Adrenal gland (tissue), 12 donors: ENCODE measurements around the gene DSN1. TPM values are rescaled to one million over a fixed set of nuclear protein-coding genes. Genes with fewer than 3 reads are reported as not detected.

Source experiments
- DNase-seq, 7 donors: peaks; one replicate each; pipeline ENCODE4 v3.0.0-alpha.2; 2019 to 2020
- H3K27ac ChIP-seq, 5 donors: fragments of 200-600 bp; sonication (generic) in 4 of 5; 1 replicate in 3 of 5; 2 replicates in 2 of 5; pipeline versions ENCODE4 v1.5.1 to v1.8.0; 2016 to 2020; ENCODE audit warnings: mild to moderate bottlenecking in 1 of 5
- H3K27me3 ChIP-seq: fragments of 200-600 bp; 2 replicates; pipeline ENCODE4 v1.8.0; 2021
- H3K36me3 ChIP-seq, 2 donors: fragments of 200-600 bp; replicated peaks in 1 of 2; 1 replicate in 1 of 2; 2 replicates in 1 of 2; pipeline versions ENCODE4 v1.5.1 to v1.8.0; 2018 to 2022
- H3K4me1 ChIP-seq, 2 donors: fragments of 200-600 bp; replicated peaks in 1 of 2; 1 replicate in 1 of 2; 2 replicates in 1 of 2; pipeline versions ENCODE4 v1.5.1 to v1.8.0; 2018 to 2021
- H3K4me3 ChIP-seq, 4 donors: fragments of 200-600 bp; sonication (generic) in 3 of 4; one replicate each; pipeline ENCODE4 v1.5.1; 2016 to 2018
- H3K9me3 ChIP-seq, 3 donors: fragments of 200-600 bp; sonication (generic) in 1 of 3; replicated peaks in 1 of 3; 1 replicate in 2 of 3; 2 replicates in 1 of 3; pipeline versions ENCODE4 v1.5.1 to v1.8.0; 2016 to 2021
- CTCF ChIP-seq, 6 experiments: fragments of 450-650 bp in 4 of 6; fragments of 200-600 bp in 2 of 6; sonication (generic) in 1 of 6; IDR thresholded peaks; 1 replicate in 5 of 6; 2 replicates in 1 of 6; pipeline versions ENCODE4 v1.5.1 to v1.8.0; 2016 to 2021; ENCODE audit warnings: antibody characterized with exemption in 6 of 6, mild to moderate bottlenecking in 2 of 6, moderate library complexity in 1 of 6
- POLR2A ChIP-seq, 2 donors: fragments of 450-650 bp; IDR thresholded peaks; one replicate each; pipeline ENCODE4 v1.6.1; 2017; ENCODE audit warnings: antibody characterized with exemption in 2 of 2, mild to moderate bottlenecking in 2 of 2, moderate library complexity in 1 of 2
- WGBS, 4 donors: extraction: QIAGEN DNeasy Blood & Tissue Kit in 2 of 4; methylation state at CpG; one replicate each; pipeline versions ENCODE4 v1.1.5 to v1.1.7; 2013 to 2017; 5-methylcytosine and 5-hydroxymethylcytosine counted together
- intact Hi-C, 2 donors: fragments of 100-400 bp; cut with DNase I; formaldehyde crosslinking; loops; one replicate each; pipeline versions ENCODE4 v1.14.1 to v1.15.0; 2022 to 2023
- polyA plus RNA-seq, 3 donors: library from polyadenylated mRNA; stranded (reverse); fragments of 200-250 nt in 2 of 3; fragments of 350-450 nt in 1 of 3; fragmentation: Illumina TruSeq in 1 of 3; extraction: RNeasy Lipid Tissue Mini Kit (QIAGEN cat#74804) in 1 of 3; gene quantifications; one replicate each; pipeline ENCODE4 v1.2.3, GENCODE V29; 2013 to 2014
- total RNA-seq, 9 donors: library from RNA; depleted of rRNA in 4 of 9; stranded (reverse); fragments of >200 nt in 4 of 9; fragments of 120-200 nt in 1 of 9; fragmentation: NEBNext Ultra II Directional in 1 of 9; extraction: Animal tissue kit (Norgen Biotek cat#: 25700) in 1 of 9; gene quantifications; one replicate each; pipeline versions ENCODE4 v1.1.0 to v1.2.4, GENCODE V29; 2013 to 2023
- donor health status: healthy with polysubstance abuse.
- donor health status: Bipolar disorder and iron deficiency.
- donor health status: DM: yes; HTN: yes; CAD: no.
- donor health status: DM: no; HTN: no; CAD: no.
- donor health status: DM: no; HTN: no; CAD: no.
- donor health status: DM: yes; HTN: yes; CAD: no.

The DSN1 gene
- total and polyA plus RNA-seq, 12 donors = 6.7 to 23.5 (median 15.5) TPM

DNA sequence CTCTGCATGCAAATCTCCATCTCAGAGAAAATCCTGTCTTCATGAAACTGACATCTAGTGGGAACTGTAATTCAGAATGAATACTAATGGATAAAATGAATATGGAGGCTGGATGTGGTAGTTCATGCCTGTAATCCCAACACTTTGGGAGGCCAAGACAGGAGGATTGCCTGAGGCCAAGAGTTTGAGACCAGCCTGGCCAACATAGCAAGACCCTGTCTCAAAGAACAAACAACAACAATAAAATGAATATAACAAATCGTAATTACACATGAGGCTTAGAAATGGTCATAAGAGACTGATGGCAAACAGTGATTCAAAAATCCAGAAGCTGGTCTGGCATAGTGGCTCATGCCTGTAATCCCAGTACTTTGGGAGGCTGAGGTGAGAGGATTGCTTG lies 44.6 kb upstream of the DSN1 start:
- Histone ChIP-seq H3K27ac (no peak overlapping the region), H3K36me3 (peaks cover 0 to 45% of the 10 kb centered on the region in 2 donors), H3K9me3 (no peaks in the 10 kb centered on the region), H3K27me3 (no peaks in the 10 kb centered on the region), H3K4me3 (no peak overlapping the region), H3K4me1 (peaks cover 0 to 19% of the 10 kb centered on the region in 2 donors)
- TF ChIP-seq POLR2A (IDR thresholded peaks at IDR 0.05) = no peak
- no peak for DNase-seq
- intact Hi-C loops = loop anchor here in 1 of 2 donors (10.0 kb wide), 1 partner anchor 47 kb away; a partner anchor contains a TSS
- 75 to 94% (median 93%) methylated on average over 1 of the region's 1 CpG for WGBS, 4 donors

DNA sequence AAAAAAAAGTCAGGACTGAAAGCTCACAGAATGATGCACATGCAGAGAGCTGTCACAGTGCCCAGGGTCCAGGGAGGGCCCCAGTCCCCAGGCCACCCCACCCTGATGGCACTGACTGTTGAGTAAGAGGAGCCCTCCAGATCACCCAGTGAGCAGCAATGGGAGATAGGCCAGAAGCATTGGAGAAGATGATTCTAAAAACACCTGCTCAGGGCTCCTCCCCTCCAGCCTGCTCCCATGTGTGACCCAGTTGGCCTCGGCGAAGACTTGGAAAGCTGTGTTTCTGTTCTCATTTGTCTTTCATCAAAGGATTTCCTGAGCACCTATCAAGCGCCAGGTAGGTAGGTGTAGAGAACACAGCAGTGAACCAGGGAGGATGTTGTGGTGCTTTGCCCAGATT lies 43.9 kb upstream of the DSN1 start:
- DNase-seq = no peak
- no peaks in the 10 kb centered on the region for H3K27me3 ChIP-seq
- H3K9me3 ChIP-seq = no peaks in the 10 kb centered on the region
- no peak overlapping the region for H3K4me3 ChIP-seq
- no peak for TF ChIP-seq POLR2A (IDR thresholded peaks at IDR 0.05)
- intact Hi-C loops = loop anchor here in 1 of 2 donors (10.0 kb wide), 1 partner anchor 47 kb away; a partner anchor contains a TSS
- H3K4me1 ChIP-seq = peaks cover 0 to 12% of the 10 kb centered on the region in 2 donors
- no peak overlapping the region for H3K27ac ChIP-seq
- WGBS, 4 donors = 40 to 98% (median 89%) methylated on average over 1 to 3 of the region's 3 CpGs
- peaks cover 0 to 48% of the 10 kb centered on the region in 2 donors for H3K36me3 ChIP-seq

DNA sequence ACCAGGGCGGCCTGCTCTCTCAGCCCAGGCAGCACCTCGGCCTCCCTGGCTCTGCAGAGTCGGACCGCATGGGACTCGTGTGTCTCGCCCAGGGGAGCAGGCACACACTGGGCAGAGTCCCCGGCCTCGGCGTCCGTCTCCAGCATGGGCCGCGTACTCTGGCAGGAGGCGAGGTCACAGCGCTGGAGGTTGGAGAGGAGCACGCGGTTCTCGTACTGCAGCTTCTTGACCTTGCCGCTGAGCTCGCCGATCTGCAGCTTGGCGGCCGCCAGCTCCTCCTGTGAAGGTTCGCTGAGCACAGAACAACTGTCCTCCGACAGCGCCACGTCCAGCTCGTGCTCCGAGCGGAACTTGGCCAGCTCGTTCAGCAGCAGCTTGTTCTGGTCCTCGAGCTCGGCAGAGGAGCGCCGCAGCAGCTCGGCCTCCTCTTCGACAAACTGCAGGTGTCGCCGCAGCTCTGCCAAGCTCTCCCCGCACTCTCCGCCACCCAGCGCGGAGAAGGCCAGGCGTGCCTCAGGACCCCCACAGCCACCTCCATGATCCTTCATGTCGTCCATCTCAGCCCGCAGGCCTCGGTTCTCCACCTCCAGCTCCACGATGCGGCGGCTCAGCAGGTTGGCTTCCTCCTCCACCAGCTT lies 42.0 kb upstream of the DSN1 start:
- peaks cover 0 to 8% of the 10 kb centered on the region in 2 donors for H3K4me1 ChIP-seq
- no peak overlapping the region for H3K4me3 ChIP-seq
- DNase-seq = peak in 4 of 7 donors; percentile 50 to 68 (median 66)
- H3K36me3 ChIP-seq = peaks cover 0 to 58% of the 10 kb centered on the region in 2 donors
- TF ChIP-seq CTCF (IDR thresholded peaks at IDR 0.05) = no peak
- no peaks in the 10 kb centered on the region for H3K9me3 ChIP-seq
- intact Hi-C loops = loop anchor here in 1 of 2 donors (10.0 kb wide), 1 partner anchor 49 kb away; a partner anchor contains a TSS
- peak overlapping the region in 2 of 5 donors; percentile 1 to 64 for H3K27ac ChIP-seq
- no peaks in the 10 kb centered on the region for H3K27me3 ChIP-seq
- WGBS, 4 donors = 74 to 92% (median 85%) methylated on average over 12 to 49 of the region's 49 CpGs

DNA sequence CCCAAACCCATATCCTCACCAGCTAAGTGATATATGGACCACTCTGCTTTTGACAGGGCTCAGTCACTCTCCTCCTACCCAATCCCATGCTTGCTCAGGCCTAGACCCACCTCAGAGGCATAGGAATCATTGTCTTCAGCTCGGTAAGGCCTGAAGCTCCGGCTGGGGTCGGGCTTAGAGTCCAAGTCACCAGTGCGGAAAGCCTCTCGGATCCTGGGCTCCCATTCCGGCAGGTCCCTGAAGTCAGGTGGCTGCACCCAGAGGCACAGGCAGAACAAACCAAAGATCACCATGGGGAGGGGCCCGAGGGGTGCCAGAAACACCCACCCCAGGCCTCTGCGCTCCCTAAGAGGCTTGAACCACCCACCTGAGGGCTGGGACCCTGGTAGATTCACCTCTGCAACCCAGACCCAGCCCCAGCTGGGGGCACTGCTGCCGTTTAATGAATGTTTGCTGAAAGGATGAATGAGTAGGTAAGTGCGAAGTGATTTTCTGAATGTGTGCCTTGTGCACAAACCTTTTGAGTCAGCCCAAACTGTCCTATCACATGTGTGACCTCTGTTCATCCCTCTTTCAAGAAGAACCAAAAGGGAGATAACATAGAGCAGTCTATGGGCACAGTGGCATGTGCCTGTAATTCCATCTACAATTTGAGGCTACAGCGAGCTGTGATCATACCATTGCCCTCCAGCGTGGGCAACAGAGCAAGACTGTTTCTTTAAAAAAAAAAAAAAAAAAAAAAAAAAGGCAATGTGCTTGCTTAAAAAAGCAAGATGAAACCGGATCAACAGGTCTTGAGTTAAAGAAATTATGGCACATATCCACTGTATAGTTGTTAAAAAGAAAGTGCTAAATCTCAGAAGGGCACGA lies 39.3 kb upstream of the DSN1 start:
- Histone ChIP-seq H3K4me1 (peaks cover 0 to 10% of the 10 kb centered on the region in 2 donors), H3K36me3 (peaks cover 0 to 81% of the 10 kb centered on the region in 2 donors), H3K4me3 (no peak overlapping the region), H3K27me3 (no peaks in the 10 kb centered on the region), H3K9me3 (no peaks in the 10 kb centered on the region), H3K27ac (no peak overlapping the region)
- 77 to 86% (median 83%) methylated on average over 11 to 14 of the region's 14 CpGs for WGBS, 4 donors
- DNase-seq = no peak
- TF ChIP-seq CTCF (IDR thresholded peaks at IDR 0.05) (no peak), POLR2A (IDR thresholded peaks at IDR 0.05) (no peak)
- intact Hi-C loops = loop anchor here in 1 of 2 donors (10.0 kb wide), 1 partner anchor 52 kb away; a partner anchor contains a TSS
